HepG2 (cell line): ENCODE results near the gene CHRM5. TPM values are rescaled to one million over a fixed set of nuclear protein-coding genes. Genes with fewer than 3 reads are reported as not detected.
A peak's percentile ranks its signal among the peaks of the same experiment; 100 is the strongest.

Experiments
- ATAC-seq: fragments of 200-7000 bp; cut with Tn5 transposase; 3 replicates; pipeline ENCODE4 v1.9.1; 2020; ENCODE audit warnings: mild to moderate bottlenecking, moderate library complexity
- BruUV-seq: library from RNA; stranded (reverse); fragments of 400-500 nt; replicated peaks from 2 replicates; lab custom pipeline; 2021; lab: Mats Ljungman, UMichigan
- CTCF ChIA-PET: fragments of 300-600 bp; formaldehyde crosslinking; extraction: SDS; loops from one replicate; lab custom pipeline; 2021; ENCODE audit warnings: low total read pairs, inconsistent platforms, low intra/inter-chr PET ratio; lab: Yijun Ruan, JAX
- POLR2A ChIA-PET: fragments of 350-600 bp; sonication (Branson Sonifier 250); formaldehyde crosslinking; loops from one replicate; lab custom pipeline; 2020; ENCODE audit warnings: antibody characterized with exemption, inconsistent platforms; lab: Yijun Ruan, JAX
- DNase-seq: peaks from one replicate; pipeline ENCODE4 v3.0.0-alpha.2; 2015; ENCODE audit warnings: low spot score
- FAIRE-seq: peaks from 3 replicates; lab custom pipeline; 2011; peaks lifted over from hg19 to GRCh38; lab: Jason Lieb, UNC
- H2AFZ ChIP-seq: one replicate; pipeline ENCODE4 v1.6.1; 2011; ENCODE audit warnings: low read length, inconsistent platforms
- H3K27ac ChIP-seq: fragments of 300-600 bp; 3 replicates; pipeline ENCODE4 v1.8.0; 2011; ENCODE audit warnings: mixed run types, mild to moderate bottlenecking, mixed read lengths, low read length, inconsistent platforms; ENCODE audit not compliant: insufficient read depth; ENCODE audit errors: extremely low read length
- H3K27me3 ChIP-seq, 2 experiments: fragments of 200-600 bp in 1 of 2; 2 replicates in 1 of 2; 3 replicates in 1 of 2; pipeline versions ENCODE4 v1.6.0 to v1.8.0; 2011; ENCODE audit warnings: low read length in 2 of 2, mild to moderate bottlenecking in 2 of 2, moderate library complexity in 2 of 2, inconsistent platforms in 1 of 2; ENCODE audit not compliant: insufficient read depth in 2 of 2, control insufficient read depth in 1 of 2
- H3K36me3 ChIP-seq, 2 experiments: fragments of 200-600 bp in 1 of 2; replicated peaks in 1 of 2; 2 replicates in 1 of 2; 3 replicates in 1 of 2; pipeline versions ENCODE4 v1.5.1 to v1.8.0; 2011; ENCODE audit warnings: low read length in 2 of 2, inconsistent platforms in 1 of 2; ENCODE audit not compliant: insufficient read depth in 2 of 2, control insufficient read depth in 1 of 2
- H3K4me1 ChIP-seq: 2 replicates; pipeline ENCODE4 v1.5.1; 2012; ENCODE audit warnings: low read length, inconsistent platforms; ENCODE audit not compliant: insufficient read depth
- H3K4me2 ChIP-seq: 2 replicates; pipeline ENCODE4 v1.6.0; 2011; ENCODE audit warnings: low read depth, low read length, inconsistent platforms
- H3K4me3 ChIP-seq, 3 experiments: fragments of 200-600 bp in 1 of 3; sonication (generic), shearing (Covaris generic) in 1 of 3; replicated peaks in 1 of 3; 2 replicates each; pipeline ENCODE4 v1.5.1; 2011 to 2016; ENCODE audit warnings: low read length in 3 of 3, inconsistent platforms in 2 of 3, low read depth in 2 of 3, mild to moderate bottlenecking in 2 of 3, control low read depth in 1 of 3, mixed read lengths in 1 of 3; ENCODE audit not compliant: insufficient read depth in 1 of 3
- H3K79me2 ChIP-seq: one replicate; pipeline ENCODE4 v1.6.1; 2011; ENCODE audit warnings: low read length, inconsistent platforms; ENCODE audit not compliant: insufficient read depth
- H3K9ac ChIP-seq: 2 replicates; pipeline ENCODE4 v1.6.0; 2011; ENCODE audit warnings: mild to moderate bottlenecking, low read depth, low read length, inconsistent platforms; ENCODE audit not compliant: insufficient read depth
- H3K9me3 ChIP-seq: 2 replicates; pipeline ENCODE4 v1.5.1; 2012; ENCODE audit warnings: mild to moderate bottlenecking, low read length
- H4K20me1 ChIP-seq: 2 replicates; pipeline ENCODE4 v1.6.0; 2011; ENCODE audit warnings: inconsistent platforms, mild to moderate bottlenecking, low read length, moderate library complexity; ENCODE audit not compliant: insufficient read depth
- CEBPB ChIP-seq: IDR thresholded peaks from 2 replicates; pipeline ENCODE4 v1.6.1; 2011; ENCODE audit warnings: low read depth, low read length, improper control_type of control experiment, borderline replicate concordance
- CREB1 ChIP-seq, 2 experiments: fragments of 450-650 bp in 1 of 2; IDR thresholded peaks; 2 replicates each; pipeline ENCODE4 v1.6.1; 2016 to 2017; ENCODE audit warnings: control low read depth in 1 of 2, mild to moderate bottlenecking in 1 of 2, missing compliant biosample characterization in 1 of 2, missing genetic modification characterization in 1 of 2
- CREB3 ChIP-seq: sonication (generic); formaldehyde crosslinking; IDR thresholded peaks from 2 replicates; pipeline ENCODE4 v1.5.0; 2020; ENCODE audit warnings: missing genetic modification reagents
- KLF15 ChIP-seq: sonication (generic); formaldehyde crosslinking; IDR thresholded peaks from 2 replicates; pipeline ENCODE4 v1.8.1; 2023; ENCODE audit warnings: borderline replicate concordance, mild to moderate bottlenecking, inconsistent platforms, missing genetic modification reagents, mixed read lengths
- REXO4 ChIP-seq: sonication (generic); formaldehyde crosslinking; IDR thresholded peaks from 2 replicates; pipeline ENCODE4 v1.8.0; 2022; ENCODE audit warnings: missing genetic modification reagents, mild to moderate bottlenecking, borderline replicate concordance
- XRCC5 ChIP-seq: fragments of 200-400 bp; formaldehyde crosslinking; optimal IDR thresholded peaks from 2 replicates; pipeline ENCODE3; 2017; ENCODE audit warnings: mild to moderate bottlenecking, low read length
- WGBS: methylation state at CpG from one replicate; pipeline ENCODE4 v1.1.6; 2017; ENCODE audit warnings: low lambda C conversion rate; 5-methylcytosine and 5-hydroxymethylcytosine counted together
- in situ Hi-C: cut with HindIII; loops from 2 replicates; pipeline ENCODE4 v1.10.0; 2017; ENCODE audit warnings: low pct_unique_long_range_greater_than_20kb; ENCODE audit not compliant: extremely low pct_ligation_motif_present
- intact Hi-C: fragments of 100-400 bp; cut with micrococcal nuclease; formaldehyde crosslinking; loops from one replicate; pipeline ENCODE4 v1.10.0; 2022; ENCODE audit not compliant: unreplicated experiment
- polyA plus RNA-seq, 8 experiments: library from polyadenylated mRNA; depleted of rRNA in 3 of 8; stranded (reverse) in 7 of 8; unstranded in 1 of 8; fragments of >200 nt; fragmentation: Illumina TruSeq in 4 of 8; extraction: Trizol in 4 of 8; gene quantifications; 2 replicates each; pipeline versions ENCODE4 v1.2.1 to v1.2.3, GENCODE V29; 2011 to 2016; ENCODE audit warnings: low read depth in 4 of 8, missing spikeins in 1 of 8, mixed read lengths in 1 of 8; ENCODE audit not compliant: insufficient read depth in 1 of 8
- total RNA-seq, 5 experiments: library from RNA; depleted of rRNA; stranded (reverse); fragments of >200 nt; fragmentation: Illumina TruSeq; extraction: Trizol; gene quantifications; 2 replicates each; pipeline ENCODE4 v1.2.3, GENCODE V29; 2016; ENCODE audit warnings: low read depth in 1 of 5

CHRM5 gene
- total and polyA plus RNA-seq, 2 of the 13 experiments (the other 11 are each of a cell fraction or from before 2014, with no cell fraction given): not detected

GRCh38 chr15:33971811-33972210 is 3.5 kb downstream of the CHRM5 start:
- no peaks in the 10 kb centered on the region; a peak in 1 of 5 replicates for H3K27me3 ChIP-seq
- H3K9me3 ChIP-seq: no peaks in the 10 kb centered on the region
- no peaks in the 10 kb centered on the region for H3K36me3 ChIP-seq
- no peak overlapping the region for H3K4me2 ChIP-seq
- H3K79me2 ChIP-seq: no peaks in the 10 kb centered on the region
- intact Hi-C loops (no loop called here), in situ Hi-C loops (no loop called here)
- no peaks in the 10 kb centered on the region for H4K20me1 ChIP-seq
- CTCF ChIA-PET: no interaction called here
- no peak for DNase-seq
- no peak overlapping the region for H3K4me3 ChIP-seq
- no TSS peak for BruUV-seq
- no peak overlapping the region for H3K27ac ChIP-seq
- no peak for FAIRE-seq
- no peak for ATAC-seq
- POLR2A ChIA-PET: no interaction called here
- H3K4me1 ChIP-seq: no peaks in the 10 kb centered on the region
- no peak overlapping the region for H3K9ac ChIP-seq
- H2AFZ ChIP-seq: no peak overlapping the region
- 94% methylated on average over 2 of the region's 2 CpGs for WGBS
- no peak for TF ChIP-seq CREB3 (CRISPR knock-in tag)
- TF ChIP-seq REXO4 (CRISPR knock-in tag): no peak
- TF ChIP-seq KLF15: no peak
- peak; percentile 42; the same call in 1 of the 2 replicates for TF ChIP-seq CREB1 (IDR thresholded peaks at IDR 0.05)
- TF ChIP-seq CREB1 (CRISPR knock-in tag; IDR thresholded peaks at IDR 0.05): no peak
- TF ChIP-seq, all 625 proteins: peak for 1

- TF ChIP-seq XRCC5 (no peak), CEBPB (peak; percentile 51; the same call in 1 of the 2 replicates)
- TF ChIP-seq, all 625 proteins: peak for 1
- H3K4me1 ChIP-seq: no peaks in the 10 kb centered on the region
- intact Hi-C loops (no loop called here), in situ Hi-C loops (loop anchor here (25.0 kb wide), 1 partner anchor 738 kb away; no protein-coding TSS in a partner anchor)
- no peak overlapping the region for H3K9ac ChIP-seq
- H4K20me1 ChIP-seq: no peaks in the 10 kb centered on the region
- ChIA-PET POLR2A (no interaction called here), CTCF (no interaction called here)
- ATAC-seq (no peak), FAIRE-seq (no peak), DNase-seq (no peak)
- WGBS: 100% methylated on average over 4 of the region's 4 CpGs
- BruUV-seq: no TSS peak
- no peaks in the 10 kb centered on the region for H3K9me3 ChIP-seq
- no peaks in the 10 kb centered on the region for H3K79me2 ChIP-seq
- no peak overlapping the region for H3K4me2 ChIP-seq
- H3K36me3 ChIP-seq: no peaks in the 10 kb centered on the region
- H3K4me3 ChIP-seq: no peak overlapping the region
- H3K27me3 ChIP-seq: no peaks in the 10 kb centered on the region
- no peak overlapping the region for H2AFZ ChIP-seq
- H3K27ac ChIP-seq: no peak overlapping the region
These were observed 6.8 kb downstream of the CHRM5 start for GRCh38 chr15:33975022-33975565.
